Activated CD4-positive, CD25-positive, alpha-beta regulatory T cell treated with anti-CD3 and anti-CD28 coated beads, Interleukin-2, amount 50 U/mL, for 16 hours (primary cell): ENCODE results near the gene LMAN1L.
A peak's percentile ranks its signal among the peaks of the same experiment; 100 is the strongest.

Experiments
- DNase-seq: peaks from one replicate; pipeline ENCODE4 v3.0.0-alpha.2; 2020; ENCODE audit warnings: low read depth, low spot score

Gene LMAN1L

DNA sequence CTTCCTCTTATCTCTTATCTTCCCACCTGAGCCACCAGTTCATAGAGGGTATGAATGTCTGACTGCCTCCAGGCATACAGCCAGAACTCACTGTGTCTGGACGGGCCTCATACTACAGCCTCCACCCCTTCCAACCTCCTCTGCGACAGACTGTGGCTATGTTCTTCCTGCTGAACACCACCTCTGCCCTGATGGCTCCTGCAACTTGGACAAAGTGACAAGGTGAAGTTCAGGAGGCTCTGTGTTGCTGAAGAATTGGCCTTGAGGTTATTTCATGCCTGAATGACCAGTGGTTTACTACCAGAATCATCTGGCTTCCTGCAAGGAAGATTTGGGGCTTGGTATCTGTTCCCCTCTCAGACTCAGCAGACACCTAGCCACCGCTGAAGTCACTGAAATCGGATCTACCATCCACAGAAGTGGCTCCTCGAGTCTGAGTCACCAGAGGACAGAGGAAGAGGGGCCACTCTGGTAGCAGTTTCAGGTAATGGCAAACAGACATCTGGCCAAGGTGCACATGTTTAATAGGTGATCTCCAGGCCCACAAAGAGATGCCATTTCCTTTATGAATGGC is 44.5 kb downstream of the LMAN1L start:
- no peak for DNase-seq

DNA sequence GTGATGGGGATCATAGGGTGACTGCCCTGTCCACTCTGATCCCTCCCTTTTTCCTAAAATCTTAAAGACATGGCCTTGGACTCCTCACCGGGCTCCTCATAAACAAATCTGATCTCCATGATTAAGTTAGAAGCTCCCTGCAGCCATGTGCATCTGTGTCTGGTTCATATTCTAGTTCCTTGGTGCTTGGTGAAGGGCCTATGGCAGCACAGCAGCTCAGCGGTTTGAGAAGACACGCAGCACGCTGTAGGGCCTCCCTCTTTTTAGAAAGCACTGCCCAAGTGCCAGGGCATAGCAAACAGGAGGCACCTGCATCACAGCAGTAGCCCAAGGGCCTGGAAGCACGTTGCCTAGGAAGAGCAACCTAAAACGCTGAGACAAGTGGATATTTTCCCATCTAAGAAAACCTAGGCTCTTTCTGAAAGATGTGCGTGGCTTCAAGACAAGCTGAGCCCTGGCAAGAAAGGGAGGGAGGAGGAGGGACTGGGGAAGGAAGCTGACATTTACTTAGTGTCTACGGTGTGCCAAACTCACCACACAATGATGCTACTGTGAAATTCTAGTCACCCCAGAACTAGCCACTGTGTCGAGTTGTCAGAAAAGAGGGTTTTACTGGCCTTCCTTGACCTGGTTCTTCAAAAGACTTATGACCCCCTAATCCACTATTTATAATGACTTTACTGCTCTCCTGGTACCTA is 45.2 kb downstream of the LMAN1L start:
- DNase-seq, result no peak

DNA sequence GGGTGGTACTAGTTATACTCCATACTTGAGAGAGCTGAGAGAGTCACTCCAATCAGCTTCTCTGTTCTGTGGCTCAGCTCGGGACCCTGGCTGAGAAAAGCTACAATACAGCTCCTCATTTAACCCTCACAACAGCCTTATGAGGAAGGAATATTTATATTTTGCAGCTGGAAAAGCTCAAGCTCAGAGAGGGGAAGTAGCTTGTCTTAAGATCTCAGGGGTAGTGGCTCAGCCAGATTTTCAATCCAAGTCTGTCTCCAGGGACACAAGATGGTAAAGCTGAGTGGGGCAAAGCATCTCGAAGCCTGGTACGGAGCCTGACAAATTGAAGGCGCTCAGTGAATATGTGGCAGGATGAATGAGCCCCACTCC is 45.7 kb downstream of the LMAN1L start:
- no peak for DNase-seq

DNA sequence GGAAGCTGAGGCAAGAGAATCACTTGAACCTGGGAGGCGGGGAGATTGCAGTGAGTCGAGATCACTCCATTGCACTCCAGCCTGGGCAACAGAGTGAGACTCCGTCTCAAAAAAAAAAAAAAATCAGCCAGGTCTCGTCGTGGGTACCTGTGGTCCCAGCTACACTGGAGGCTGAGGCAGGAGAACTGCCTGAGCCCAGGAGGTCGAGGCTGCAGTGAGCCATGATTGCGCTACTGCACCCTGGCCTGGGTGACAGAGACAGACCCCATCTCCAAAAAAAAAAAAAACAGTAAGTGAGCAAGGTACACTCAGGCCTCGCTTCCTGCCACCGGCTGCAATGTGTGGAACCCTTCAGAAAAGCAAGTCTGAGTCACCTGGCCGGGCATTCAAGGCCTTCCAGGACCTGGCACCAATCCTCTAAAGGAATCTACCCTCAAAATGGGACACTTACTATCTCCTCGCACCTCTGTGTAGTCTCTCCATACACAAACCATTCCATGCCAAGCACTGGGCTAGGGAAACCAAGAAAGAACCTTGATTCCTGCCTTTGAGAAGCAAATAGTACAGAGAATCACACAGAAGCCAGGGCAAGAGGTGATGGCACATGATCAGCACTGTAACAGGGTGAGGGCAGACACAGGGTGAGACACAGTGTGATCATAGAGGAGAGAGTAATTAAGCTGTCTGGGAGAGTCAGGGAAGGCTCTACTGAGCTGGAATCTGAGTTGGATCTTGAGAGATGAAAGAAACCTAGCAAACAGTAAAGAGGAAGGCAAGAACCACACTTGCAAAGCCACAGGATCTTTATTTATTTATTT is 50.8 kb downstream of the LMAN1L start:
- DNase-seq, result no peak

DNA sequence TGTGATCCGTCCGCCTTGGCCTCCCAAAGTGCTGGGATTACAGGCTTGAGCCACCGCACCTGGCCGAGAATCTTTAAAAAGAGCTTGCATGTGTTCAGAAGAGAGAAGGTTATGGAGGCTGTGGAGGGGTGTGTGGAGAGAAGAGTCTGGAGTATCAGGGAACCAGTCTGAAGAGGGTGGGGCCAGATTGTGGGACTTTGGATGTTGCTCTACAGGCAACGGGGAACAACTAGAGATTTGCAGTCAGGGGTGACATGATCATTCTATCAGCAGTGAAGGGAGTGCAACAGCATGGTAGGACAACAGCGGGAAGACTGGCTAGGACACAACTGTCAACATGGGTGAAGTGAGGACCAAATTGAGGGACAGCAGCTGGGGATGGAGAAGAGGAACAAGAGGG is 51.7 kb downstream of the LMAN1L start:
- no peak for DNase-seq

DNA sequence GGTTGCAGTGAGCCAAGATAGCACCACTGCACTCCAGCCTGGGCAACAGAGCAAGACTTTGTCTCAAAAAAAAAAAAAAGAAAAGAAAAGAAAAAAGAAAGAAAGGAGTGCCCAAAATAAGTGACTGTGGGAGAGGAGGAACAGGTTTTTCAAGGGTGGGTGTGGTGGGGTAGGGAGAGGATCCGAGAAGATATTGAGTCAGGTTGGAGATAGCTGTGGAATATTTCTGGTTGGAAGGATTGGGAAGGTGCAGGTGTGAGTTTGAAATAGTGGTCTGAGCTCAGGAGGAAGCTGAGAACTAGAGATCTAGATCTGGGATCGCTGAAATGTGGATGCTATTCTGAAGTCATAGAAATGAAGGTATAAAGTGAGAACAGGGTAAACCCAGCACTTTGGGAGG is 52.7 kb downstream of the LMAN1L start:
- no peak for DNase-seq

DNA sequence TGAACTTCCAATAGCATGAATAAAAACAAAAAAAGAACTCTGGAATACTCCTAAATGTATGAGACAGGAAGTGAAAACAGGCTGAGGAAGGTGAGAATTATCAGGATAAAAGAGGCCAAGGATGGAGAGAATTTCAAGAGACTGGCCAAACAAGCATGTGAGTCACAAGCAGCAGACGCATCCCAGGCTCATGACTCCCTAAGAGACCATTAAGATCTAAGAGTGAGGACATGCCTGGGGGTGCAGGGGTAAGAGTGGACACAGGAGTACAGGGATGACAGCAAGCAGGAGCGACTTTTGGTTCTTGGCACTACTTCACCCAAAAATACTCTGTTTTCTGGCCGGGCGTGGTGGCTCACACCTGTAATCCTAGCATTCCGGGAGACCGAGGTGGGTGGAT is 53.5 kb downstream of the LMAN1L start:
- no peak for DNase-seq

DNA sequence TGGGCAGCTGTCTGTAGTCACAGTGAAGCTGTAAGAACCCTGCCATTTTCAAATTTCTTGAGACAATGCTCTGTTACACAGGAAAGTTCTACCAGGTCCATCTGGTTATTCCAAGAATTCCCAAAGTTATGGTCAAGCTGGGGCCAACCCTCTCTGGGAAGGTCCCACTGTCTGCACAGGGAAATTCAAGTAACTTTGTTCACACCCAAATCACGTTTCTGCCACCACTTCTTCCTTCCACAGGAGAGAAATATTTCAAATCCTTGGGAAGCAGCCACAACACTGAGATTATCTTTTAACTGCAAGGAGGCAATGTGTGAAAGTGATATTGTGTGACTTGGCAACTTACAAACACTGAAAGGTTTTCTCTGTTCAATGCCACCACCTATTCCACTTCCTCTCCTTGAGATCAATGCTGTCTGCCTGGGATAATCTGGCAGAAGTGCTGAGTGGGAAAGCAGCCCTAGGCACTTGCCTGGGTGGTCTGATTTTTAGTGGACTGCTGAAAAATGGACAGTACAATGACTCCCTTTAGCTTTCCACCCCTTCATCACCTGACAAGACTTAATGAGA is 54.9 kb downstream of the LMAN1L start:
- DNase-seq, result no peak

DNA sequence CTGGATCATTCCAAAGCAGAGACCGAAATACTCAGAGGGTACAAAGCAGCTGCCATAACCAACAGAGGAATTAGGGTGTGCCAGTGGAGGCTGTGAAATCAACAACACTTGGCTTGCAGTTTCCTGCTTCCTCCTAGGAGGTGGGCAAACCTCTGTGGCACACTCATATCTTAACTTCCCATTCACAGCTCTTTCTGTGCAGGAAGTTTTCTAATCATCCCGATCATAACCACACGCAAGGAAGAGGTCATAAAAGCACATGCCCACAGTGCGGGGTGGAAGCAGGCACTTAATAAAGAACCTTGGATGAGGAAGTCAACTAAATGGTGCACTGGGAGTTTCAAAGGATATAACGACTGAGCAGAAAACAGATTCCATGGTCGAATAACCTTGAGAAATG is 55.4 kb downstream of the LMAN1L start:
- DNase-seq, result no peak

DNA sequence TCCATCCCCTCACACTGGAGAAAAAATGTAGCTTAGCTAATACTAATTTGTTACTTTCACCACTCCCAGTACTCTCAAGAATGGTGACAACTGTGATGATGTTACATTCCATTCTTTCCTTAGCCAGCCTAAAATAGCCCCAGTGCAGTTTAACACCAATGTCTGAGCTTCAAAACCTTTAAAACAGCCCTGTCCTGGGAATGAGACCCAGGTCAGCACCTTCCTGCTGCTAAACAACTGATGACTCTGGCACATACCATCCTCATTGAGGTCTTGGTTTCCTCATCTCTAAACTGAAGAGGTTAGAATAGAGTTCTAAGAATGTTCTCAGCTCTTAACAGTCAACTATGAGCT is 56.7 kb downstream of the LMAN1L start:
- DNase-seq, result no peak

DNA sequence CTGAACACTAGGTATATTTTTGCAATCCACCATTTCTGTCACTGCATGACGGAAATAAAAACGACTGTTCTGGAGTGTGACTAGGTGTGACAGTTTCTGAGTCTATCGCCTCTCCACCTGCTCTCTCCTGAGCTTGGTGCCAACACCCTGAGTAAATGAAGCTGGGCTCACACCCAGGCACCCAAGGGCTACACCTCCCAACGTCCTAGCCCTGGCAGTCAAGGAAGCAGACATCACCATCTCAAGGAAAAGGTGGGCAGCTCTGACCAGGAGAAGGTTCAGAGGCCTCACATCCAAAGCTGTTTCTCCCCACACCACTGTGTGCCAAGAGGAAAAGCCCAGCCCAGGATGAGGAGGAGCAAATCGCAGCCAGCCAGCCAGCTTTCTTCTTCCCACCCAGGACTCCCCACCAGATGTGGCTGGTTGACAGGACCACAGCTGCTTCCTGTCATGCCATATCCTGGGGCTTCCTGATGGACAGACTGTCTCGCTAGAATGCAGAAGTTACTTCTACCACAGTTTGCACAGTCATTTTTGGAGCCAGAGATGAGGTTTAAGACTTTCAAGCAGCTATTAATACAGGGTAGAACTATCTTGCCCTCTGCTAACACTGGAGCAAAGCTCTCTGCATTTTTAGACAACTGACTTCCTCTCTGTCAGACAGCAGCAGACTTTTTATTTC is 57.2 kb downstream of the LMAN1L start:
- DNase-seq, result no peak

DNA sequence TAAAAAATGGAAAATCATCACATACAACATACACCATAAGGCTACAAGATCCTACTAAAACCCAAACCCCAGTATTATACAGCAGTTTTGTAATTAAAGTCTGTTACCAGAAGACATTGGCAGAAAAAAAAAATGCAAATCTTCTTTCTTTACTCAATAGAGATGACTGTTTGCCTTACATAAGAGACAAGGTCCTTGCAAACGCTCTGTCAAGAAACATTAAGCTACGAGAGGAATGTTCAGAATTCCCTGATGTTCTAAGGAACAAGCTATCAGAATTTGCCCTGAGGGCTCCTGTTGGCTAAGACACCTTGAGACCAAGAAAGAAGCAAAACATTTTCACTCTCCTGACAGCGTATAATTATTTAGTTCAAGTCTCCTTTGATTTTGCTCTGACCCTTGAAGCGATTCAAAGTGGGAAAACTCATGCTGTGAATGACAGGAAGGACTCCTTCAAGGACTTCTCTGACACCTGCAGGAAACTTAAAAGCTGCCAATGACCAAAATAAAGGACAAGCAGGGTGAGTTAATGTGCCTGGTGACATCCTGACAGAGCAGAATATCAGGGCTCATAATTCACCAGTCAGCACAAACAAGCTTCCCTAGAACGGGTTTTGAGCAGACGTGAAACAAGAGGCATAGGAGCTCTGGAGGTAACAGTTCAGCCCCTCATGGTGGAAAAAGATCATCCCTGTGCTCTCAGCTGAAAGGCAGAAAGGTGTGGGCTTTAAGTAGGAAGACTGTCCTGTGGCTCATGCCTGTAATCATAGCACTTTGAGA is 58.0 kb downstream of the LMAN1L start:
- no peak for DNase-seq

DNA sequence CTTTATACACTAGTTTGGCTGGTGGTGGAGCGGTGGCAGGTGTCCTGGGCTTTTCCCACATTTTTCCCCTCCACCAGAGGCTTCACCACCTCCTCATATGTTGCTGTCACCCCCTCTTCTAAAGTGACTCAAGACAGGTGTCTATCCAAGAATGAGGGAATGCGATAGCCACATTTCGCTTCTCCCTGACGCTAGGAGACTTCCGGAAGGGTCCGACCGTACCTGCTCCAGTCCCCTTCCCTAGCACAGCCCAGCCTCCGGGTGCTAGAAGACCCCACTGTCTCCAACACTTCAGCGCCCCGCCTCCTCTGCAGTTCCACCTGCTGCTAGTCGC is 60.0 kb downstream of the LMAN1L start:
- no peak for DNase-seq

DNA sequence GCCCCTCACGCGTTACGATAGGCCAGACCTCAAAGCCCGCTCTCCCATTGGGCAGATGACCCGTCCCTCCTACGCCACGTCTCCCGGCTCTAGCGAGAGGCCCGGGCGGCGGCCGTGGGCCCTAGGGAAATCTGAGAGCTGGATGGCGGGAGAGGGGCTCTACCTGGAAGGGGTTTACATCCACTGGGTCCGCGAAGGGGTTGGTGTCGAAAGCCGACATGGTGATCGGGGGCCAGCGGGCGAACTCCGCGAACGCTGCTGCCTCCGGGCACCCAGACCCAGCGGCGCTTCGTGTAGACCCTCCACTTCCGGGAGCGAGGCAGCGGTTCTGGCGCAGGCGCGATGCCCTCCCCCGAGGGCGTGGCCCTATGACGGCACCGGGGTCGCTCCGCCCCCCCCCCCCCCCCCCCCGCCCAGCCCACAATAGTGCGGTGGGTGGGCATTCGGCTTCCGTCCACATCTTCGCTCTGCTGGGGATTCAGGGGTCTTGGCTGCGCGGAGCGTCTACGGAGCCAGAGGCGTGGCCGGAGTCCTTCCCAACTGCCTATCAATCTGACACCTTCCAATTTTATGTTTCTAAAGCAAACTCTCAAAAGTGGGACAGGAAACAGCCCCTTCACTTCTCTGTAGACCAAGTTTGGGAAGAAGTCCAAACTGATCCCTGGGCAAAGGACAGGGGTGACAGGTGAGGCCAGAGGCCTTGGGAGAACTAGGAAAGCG is 60.6 kb downstream of the LMAN1L start, which contains the start of gene SCAMP2:
Gene SCAMP2 (minus strand): TSS at position 330 of the 720 bp plus-strand sequence. CDS start 110 bp downstream, at position 220.
- peak; percentile 78 for DNase-seq

DNA sequence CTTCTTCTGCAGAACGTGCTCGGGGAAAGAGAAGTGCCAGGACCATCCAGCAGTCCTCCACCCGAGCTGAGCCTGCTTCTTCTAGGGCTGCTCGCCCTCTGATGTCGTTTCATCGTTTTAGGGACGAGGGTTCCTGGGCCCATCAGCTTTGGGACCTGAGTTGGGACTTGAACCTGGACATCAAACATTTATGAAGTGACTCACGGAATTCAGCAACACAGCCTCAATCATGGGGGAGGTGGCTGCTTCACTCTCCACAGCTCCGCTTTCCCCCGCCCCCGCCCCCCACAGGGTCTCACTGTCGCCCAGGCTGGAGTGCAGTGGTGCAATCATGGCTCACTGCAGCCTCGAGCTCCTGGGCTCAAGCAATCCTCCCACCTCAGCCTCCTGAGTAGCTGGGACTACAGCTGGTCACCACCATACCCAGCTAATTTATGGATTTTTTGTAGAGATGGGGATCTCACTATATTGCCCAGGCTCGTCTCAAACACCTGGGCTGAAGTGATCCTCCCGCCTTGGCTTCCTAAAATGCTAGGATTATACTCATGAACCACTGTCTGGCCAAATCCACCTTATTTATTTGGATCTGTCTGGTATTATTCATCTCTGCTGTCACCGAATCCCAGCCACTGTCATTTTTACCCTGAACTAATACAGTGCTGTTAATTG is 61.3 kb downstream of the LMAN1L start:
- no peak for DNase-seq
